NCI-H2171 treated with DMSO at 0.1 percent for 48 hours (cell line): ENCODE measurements around the gene ZNF346.
"Not testable (repeated sequence)": the region's sequence is repeated elsewhere in the genome, so short reads cannot be mapped to it uniquely, and the experiment has no call there.

ENCODE experiments used
- DNase-seq: peaks from one replicate; lab custom pipeline; 2025; lab: John Stamatoyannopoulos, UW

ZNF346 gene

DNA sequence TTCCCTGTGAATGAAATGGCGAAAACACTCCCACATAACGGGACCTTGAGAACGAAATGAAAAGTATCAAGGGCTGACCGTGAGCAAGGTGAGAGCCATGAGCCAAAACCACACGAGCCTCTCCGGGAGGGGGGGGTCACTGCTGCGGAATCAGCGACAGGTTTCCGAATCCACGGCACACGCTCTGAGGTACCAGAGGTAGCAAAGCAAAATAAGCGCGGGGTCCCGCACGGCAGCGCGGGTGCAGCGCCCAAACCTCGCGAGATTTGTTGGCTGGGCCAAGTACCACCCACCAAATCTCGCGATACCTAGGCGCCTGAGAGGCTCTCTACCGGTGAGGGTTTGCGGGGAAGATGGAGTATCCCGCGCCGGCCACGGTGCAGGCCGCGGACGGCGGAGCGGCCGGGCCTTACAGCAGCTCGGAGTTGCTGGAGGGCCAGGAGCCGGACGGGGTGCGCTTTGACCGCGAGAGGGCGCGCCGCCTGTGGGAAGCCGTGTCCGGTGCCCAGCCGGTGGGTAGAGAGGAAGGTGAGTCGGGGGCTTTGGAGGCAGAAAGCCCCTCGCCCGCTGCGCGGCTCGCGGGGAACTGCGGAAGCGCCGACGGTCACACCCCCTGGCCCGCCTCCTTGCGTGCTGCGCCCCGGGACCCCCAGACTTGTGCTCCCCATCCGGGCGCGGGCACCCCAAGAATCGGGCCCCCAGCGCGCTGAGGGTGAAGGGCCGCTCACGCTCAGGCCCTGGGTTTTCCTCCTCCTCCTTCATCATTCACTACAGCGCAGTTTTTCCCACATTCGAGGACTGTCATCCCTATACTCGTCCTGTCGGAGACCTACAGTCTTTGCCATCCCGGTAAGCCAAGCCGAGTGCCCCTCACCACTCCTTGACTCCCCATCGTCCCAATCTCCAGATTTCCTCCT is at the start of gene ZNF346:
Gene ZNF346 (plus strand): TSS at position 311 of the 917 bp plus-strand sequence. CDS start 43 bp downstream, at position 354.
- peak; percentile 80 for DNase-seq

DNA sequence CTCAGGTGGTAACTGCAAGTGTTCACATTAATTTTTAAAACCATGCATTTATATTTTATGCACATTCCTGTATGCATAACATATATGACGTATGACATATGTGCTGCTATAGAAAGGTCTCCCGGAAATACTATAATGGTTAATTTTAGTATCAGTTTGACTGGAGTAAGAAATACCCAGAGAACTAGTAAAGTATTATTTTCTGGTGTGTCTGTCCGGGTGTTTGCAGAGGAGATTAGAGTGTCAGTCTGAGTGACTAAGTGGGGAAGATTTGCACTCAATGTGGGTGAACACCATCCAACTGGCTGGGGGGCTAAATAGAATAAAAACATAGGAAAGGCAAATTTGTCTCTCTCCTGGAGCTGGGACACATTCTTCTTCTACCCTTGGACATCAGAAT is 42.8 kb upstream of the ZNF346 start:
- no peak for DNase-seq

GRCh38 chr5:176980818-176981217 is 41.7 kb upstream of the ZNF346 start:
- no peak for DNase-seq

- DNase-seq, result not testable (repeated sequence)
Measured at GRCh38 chr5:176983112-176983511, 39.4 kb upstream of the ZNF346 start.

- DNase-seq, result not testable (repeated sequence)
Measured at GRCh38 chr5:176983593-176983992, 38.9 kb upstream of the ZNF346 start.

- not testable (repeated sequence) for DNase-seq
Measured at GRCh38 chr5:176984176-176984575, 38.3 kb upstream of the ZNF346 start.

GRCh38 chr5:176985516-176985915 is 37.0 kb upstream of the ZNF346 start:
- no peak for DNase-seq

GRCh38 chr5:176986280-176986679 is 36.2 kb upstream of the ZNF346 start:
- no peak for DNase-seq

- DNase-seq, result no peak
Measured at GRCh38 chr5:176987583-176987982, 34.9 kb upstream of the ZNF346 start.

DNA sequence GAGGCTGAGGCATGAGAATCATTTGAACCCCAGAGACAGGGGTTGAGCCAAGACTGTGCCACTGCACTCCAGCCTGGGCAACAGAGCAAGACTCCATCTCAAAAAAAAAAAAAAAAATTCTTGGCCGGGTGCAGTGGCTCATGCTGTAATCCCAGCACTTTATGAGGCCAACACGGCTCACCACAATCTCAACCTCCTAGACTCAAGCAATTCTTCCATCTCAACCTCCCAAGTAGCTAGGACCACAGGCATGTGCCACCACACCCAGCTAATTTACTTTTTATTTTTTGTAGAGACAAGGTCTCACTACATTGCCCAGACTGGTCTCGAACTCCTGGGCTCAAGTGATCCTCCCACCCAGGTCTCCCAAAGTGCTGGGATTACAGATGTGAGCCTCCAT is 29.4 kb upstream of the ZNF346 start:
- DNase-seq, result not testable (repeated sequence)

GRCh38 chr5:176994460-176995121 is 27.9 kb upstream of the ZNF346 start:
- DNase-seq, result no peak

DNA sequence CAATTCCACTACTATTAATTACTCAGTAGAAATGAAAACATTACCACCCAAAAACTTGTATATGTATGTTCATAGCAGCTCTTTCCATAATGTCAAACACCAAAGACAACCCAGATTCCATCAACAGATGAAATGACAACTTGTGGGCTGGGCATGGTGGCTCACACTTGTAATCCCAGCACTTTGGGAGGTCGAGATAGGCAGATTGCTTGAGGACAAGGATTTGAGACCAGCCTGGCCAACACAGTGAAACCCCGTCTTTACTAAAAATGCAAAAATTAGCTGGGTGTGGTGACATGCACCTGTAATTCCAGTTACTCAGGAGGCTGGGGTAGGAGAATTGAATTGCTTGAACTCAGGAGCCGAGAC is 27.4 kb upstream of the ZNF346 start:
- no peak for DNase-seq

- no peak for DNase-seq
Measured at GRCh38 chr5:176995896-176996767, 26.4 kb upstream of the ZNF346 start.

- DNase-seq, result no peak
Measured at GRCh38 chr5:176996780-176997179, 25.7 kb upstream of the ZNF346 start.

DNA sequence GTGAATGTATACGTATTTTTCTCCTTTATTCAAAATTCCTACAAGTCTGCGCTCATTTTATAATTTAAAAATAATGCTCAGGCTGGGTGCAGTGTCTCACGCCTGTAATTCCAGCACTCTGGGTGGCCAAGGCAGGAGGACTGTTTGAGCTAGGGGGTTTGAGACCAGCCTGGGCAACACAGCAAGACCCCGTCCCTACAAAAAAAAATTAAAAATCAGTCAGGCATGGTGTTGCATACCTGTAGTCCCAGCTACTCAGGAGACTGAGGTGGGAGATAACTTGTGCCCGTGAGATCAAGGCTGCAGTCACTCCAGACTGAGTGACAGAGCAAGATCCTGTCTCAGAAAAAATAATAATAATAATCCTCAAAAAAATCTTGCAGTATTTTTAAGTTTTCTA is 23.7 kb upstream of the ZNF346 start:
- DNase-seq, result no peak

- DNase-seq, result not testable (repeated sequence)
Measured at GRCh38 chr5:176999526-176999925, 23.0 kb upstream of the ZNF346 start.

DNA sequence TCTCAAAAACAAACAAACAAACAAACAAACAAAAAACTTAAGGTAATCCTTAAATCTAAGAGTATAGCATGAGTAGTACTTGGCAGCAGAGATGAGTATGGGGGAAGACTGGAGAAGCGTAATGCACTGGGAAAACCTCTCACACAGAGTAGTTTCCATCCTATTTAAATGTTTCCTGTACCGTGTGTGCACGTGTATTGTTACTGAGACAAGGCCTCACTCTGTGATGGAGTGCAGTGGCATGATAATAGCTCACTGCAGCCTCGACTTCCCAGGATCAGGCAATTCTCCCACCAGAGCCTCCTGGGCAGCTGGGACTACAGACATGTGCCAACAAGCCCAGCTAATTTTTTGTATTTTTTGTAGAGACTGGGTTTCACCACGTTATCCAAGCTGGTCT is 18.8 kb upstream of the ZNF346 start:
- no peak for DNase-seq

- no peak for DNase-seq
Measured at GRCh38 chr5:177004961-177005360, 17.5 kb upstream of the ZNF346 start.

DNA sequence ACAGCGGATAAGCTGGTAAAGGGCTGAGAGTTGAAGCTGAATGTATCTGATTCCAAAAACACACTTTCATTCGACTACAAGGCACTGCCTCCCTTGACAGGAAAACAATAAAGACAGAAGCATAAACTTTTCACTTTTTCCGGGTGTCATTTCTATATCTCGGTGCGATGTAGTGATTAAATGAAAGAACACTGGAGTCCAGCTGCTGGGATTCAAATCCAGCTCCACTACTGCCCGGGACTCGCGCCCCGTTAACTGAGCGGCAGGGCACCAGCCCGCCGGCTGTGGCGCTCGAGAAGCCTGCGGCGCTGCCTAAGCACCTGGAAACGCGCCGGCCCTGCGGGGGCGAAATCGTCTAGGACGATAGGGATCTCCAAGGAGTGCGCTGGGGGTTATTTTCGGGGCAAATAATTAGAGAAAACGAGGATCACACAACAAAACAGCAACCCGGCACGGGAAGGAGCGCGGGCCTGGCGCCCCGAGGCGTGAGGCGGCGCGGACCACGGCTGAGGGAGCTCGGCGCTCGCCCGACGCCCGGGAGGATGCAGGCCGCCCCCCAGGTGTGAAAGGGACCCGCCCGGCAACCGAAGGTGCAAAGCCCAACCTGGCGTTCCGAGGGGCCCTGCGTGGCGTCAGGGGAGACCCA is 16.8 kb upstream of the ZNF346 start:
- peak; percentile 46 for DNase-seq

DNA sequence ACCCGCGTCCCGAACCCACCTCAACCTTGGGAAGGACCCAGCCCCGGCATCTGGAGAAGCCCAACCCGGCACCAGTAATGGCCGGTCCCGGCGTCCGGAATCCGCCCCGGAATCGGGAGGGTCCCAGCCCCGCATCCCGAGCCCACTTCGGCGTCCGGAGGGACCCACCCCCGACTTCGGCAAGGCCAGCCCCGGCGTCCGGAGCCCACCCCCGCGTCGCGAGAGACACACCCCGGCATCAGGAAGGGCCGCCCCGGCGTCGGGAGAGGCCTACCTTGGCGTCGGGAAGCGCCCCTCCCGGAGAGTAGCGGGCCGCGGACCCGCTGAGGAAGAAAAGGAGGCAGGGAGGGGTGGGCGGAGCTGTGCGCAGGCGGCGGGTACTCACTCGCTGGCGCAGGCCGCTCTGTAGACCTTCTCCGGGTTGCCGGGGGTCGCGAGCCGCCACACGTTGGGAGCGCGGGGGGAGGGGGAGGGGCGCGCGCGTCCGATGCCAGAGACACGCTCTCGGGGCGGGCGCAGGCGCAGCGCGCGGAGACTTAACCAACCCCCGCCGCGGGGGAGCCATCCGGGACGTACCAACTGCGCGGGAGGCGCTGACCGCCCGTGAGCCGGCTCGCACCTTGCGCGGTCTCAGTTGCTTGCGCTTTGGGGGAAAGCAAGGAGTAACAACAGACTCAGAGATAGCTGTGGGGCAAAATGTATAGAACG is 16.1 kb upstream of the ZNF346 start, which contains the start of gene UIMC1:
Gene UIMC1 (minus strand): TSS at position 515 of the 708 bp plus-strand sequence. CDS start 24,164 bp downstream, outside the sequence.
- peak; percentile 71 for DNase-seq

DNA sequence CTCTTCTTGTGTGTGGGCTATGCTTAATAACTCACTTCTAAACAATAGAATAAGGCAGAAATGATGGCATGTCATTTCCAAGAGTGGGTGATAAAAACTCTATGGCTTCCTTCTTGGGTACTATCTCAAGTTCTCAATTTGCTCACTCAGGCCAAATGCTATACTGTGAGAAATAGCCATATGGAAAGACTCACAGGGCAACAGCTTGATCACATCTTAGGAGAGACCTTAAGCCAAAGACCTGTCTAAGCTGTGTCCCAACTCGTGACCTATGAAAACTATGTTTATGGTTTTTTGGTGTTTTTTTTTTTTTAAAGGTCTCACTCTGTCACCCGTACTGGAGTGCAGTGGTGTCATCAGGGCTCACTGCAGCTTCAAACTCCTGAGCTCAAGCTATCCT is 13.8 kb upstream of the ZNF346 start:
- no peak for DNase-seq
